WTC11 (cell line): ENCODE results near the gene NDUFB10. TPM values are rescaled to one million over a fixed set of nuclear protein-coding genes. Genes with fewer than 3 reads are reported as not detected.

Experiments used
- ARID4B ChIP-seq: sonication (generic); formaldehyde crosslinking; IDR thresholded peaks from 2 replicates; pipeline ENCODE4 v1.8.0; 2023; ENCODE audit warnings: missing genetic modification reagents, mild to moderate bottlenecking, borderline replicate concordance
- CDX4 ChIP-seq: fragments of 250-450 bp; sonication (Bioruptor Pico); IDR thresholded peaks from 2 replicates; pipeline ENCODE4 v1.9.0; 2021; ENCODE audit warnings: moderate library complexity, mild to moderate bottlenecking, inconsistent platforms, borderline replicate concordance
- CREM ChIP-seq: sonication (generic); formaldehyde crosslinking; IDR thresholded peaks from 2 replicates; pipeline ENCODE4 v1.8.1; 2022; ENCODE audit warnings: mild to moderate bottlenecking, missing genetic modification reagents, moderate library complexity
- E2F1 ChIP-seq: sonication (generic); formaldehyde crosslinking; IDR thresholded peaks from 2 replicates; pipeline ENCODE4 v1.8.0; 2022; ENCODE audit warnings: mild to moderate bottlenecking, missing genetic modification reagents
- E2F5 ChIP-seq: sonication (generic); formaldehyde crosslinking; IDR thresholded peaks from 2 replicates; pipeline ENCODE4 v1.8.1; 2022; ENCODE audit warnings: mild to moderate bottlenecking, moderate library complexity, missing genetic modification reagents
- ESRRA ChIP-seq: sonication (generic); formaldehyde crosslinking; IDR thresholded peaks from 2 replicates; pipeline ENCODE4 v1.8.1; 2022; ENCODE audit warnings: mild to moderate bottlenecking, missing genetic modification reagents, borderline replicate concordance
- FOXJ3 ChIP-seq: sonication (generic); formaldehyde crosslinking; IDR thresholded peaks from 2 replicates; pipeline ENCODE4 v1.9.0; 2021; ENCODE audit warnings: missing genetic modification reagents, mild to moderate bottlenecking, borderline replicate concordance
- FOXK1 ChIP-seq: sonication (generic); formaldehyde crosslinking; IDR thresholded peaks from 2 replicates; pipeline ENCODE4 v1.8.0; 2022; ENCODE audit warnings: mild to moderate bottlenecking, moderate library complexity, missing genetic modification reagents
- FOXP1 ChIP-seq: sonication (generic); formaldehyde crosslinking; IDR thresholded peaks from 2 replicates; pipeline ENCODE4 v1.8.0; 2022; ENCODE audit warnings: missing genetic modification reagents, mild to moderate bottlenecking, moderate library complexity, borderline replicate concordance
- GRHL2 ChIP-seq: fragments of 250-450 bp; sonication (Bioruptor Pico); IDR thresholded peaks from 2 replicates; pipeline ENCODE4 v1.8.0; 2022; ENCODE audit warnings: mild to moderate bottlenecking, moderate library complexity; ENCODE audit not compliant: insufficient replicate concordance, severe bottlenecking
- GTF2I ChIP-seq: fragments of 250-450 bp; sonication (Bioruptor Pico); conservative IDR thresholded peaks from 2 replicates; pipeline ENCODE4 v1.4.0; 2021; ENCODE audit warnings: mild to moderate bottlenecking
- KAT7 ChIP-seq: sonication (generic); formaldehyde crosslinking; IDR thresholded peaks from 2 replicates; pipeline ENCODE4 v1.8.1; 2023; ENCODE audit warnings: missing genetic modification reagents, mild to moderate bottlenecking, borderline replicate concordance
- MAX ChIP-seq: sonication (generic); formaldehyde crosslinking; IDR thresholded peaks from 2 replicates; pipeline ENCODE4 v1.8.0; 2022; ENCODE audit warnings: mild to moderate bottlenecking, missing genetic modification reagents
- NFYB ChIP-seq: sonication (generic); formaldehyde crosslinking; conservative IDR thresholded peaks from 2 replicates; pipeline ENCODE4 v1.8.0; 2022; ENCODE audit warnings: low read depth, missing genetic modification reagents
- NR2C2 ChIP-seq: sonication (generic); formaldehyde crosslinking; IDR thresholded peaks from 2 replicates; pipeline ENCODE4 v1.8.0; 2022; ENCODE audit warnings: mild to moderate bottlenecking, missing genetic modification reagents
- PREB ChIP-seq: sonication (generic); formaldehyde crosslinking; IDR thresholded peaks from 2 replicates; pipeline ENCODE4 v1.8.1; 2022; ENCODE audit warnings: mild to moderate bottlenecking, missing genetic modification reagents, moderate library complexity, borderline replicate concordance
- SMAD4 ChIP-seq: sonication (generic); formaldehyde crosslinking; IDR thresholded peaks from 2 replicates; pipeline ENCODE4 v1.8.0; 2022; ENCODE audit warnings: mild to moderate bottlenecking, missing genetic modification reagents
- SP1 ChIP-seq: sonication (generic); formaldehyde crosslinking; conservative IDR thresholded peaks from 2 replicates; pipeline ENCODE4 v1.8.1; 2022; ENCODE audit warnings: missing genetic modification reagents
- STAT6 ChIP-seq: sonication (generic); formaldehyde crosslinking; conservative IDR thresholded peaks from 2 replicates; pipeline ENCODE4 v1.8.1; 2023; ENCODE audit warnings: mild to moderate bottlenecking, low read depth, missing genetic modification reagents, moderate library complexity
- TEAD1 ChIP-seq: sonication (generic); formaldehyde crosslinking; IDR thresholded peaks from 2 replicates; pipeline ENCODE4 v1.8.0; 2022; ENCODE audit warnings: mild to moderate bottlenecking, missing genetic modification reagents
- USF2 ChIP-seq: sonication (generic); formaldehyde crosslinking; IDR thresholded peaks from 2 replicates; pipeline ENCODE4 v1.8.1; 2023; ENCODE audit warnings: mild to moderate bottlenecking, missing genetic modification reagents, moderate library complexity
- ZBTB43 ChIP-seq: sonication (generic); formaldehyde crosslinking; IDR thresholded peaks from 2 replicates; pipeline ENCODE4 v1.8.1; 2023; ENCODE audit warnings: mild to moderate bottlenecking, missing genetic modification reagents
- ZNF416 ChIP-seq: fragments of 250-450 bp; sonication (Bioruptor Pico); IDR thresholded peaks from 2 replicates; pipeline ENCODE4 v1.9.0; 2021; ENCODE audit warnings: mild to moderate bottlenecking, inconsistent platforms
- total RNA-seq: library from RNA; stranded (reverse); gene quantifications from 3 replicates; pipeline ENCODE4 v1.2.3, GENCODE V29; 2021

Gene NDUFB10
- total RNA-seq, 1 experiment from 2014 or later: 228 TPM

- TF ChIP-seq ARID4B (CRISPR knock-in tag): no peak; the same call in 1 of the 2 replicates
- no peak for TF ChIP-seq PREB (CRISPR knock-in tag)
- TF ChIP-seq ESRRA (CRISPR knock-in tag): no peak
- no peak for TF ChIP-seq GRHL2 (CRISPR knock-in tag)
- peak; percentile 97 for TF ChIP-seq ZNF416 (CRISPR knock-in tag)
- TF ChIP-seq FOXJ3 (CRISPR knock-in tag): no peak
- 0 out of 2 replicates have a peak, but pooled peaks have one; percentile 25 for TF ChIP-seq SP1 (CRISPR knock-in tag)
- peak; percentile 67; the same call in 1 of the 2 replicates for TF ChIP-seq SMAD4 (CRISPR knock-in tag)
- TF ChIP-seq FOXK1 (CRISPR knock-in tag): no peak
- TF ChIP-seq GTF2I: no peak
- peak; percentile 49; the same call in 1 of the 2 replicates for TF ChIP-seq MAX (CRISPR knock-in tag)
- peak; percentile 48 for TF ChIP-seq TEAD1
- TF ChIP-seq ZBTB43: no peak
- TF ChIP-seq FOXP1 (CRISPR knock-in tag): no peak; the same call in 1 of the 2 replicates
- TF ChIP-seq STAT6 (CRISPR knock-in tag): no peak
- TF ChIP-seq USF2: no peak
- TF ChIP-seq KAT7 (CRISPR knock-in tag): 0 out of 2 replicates have a peak, but pooled peaks have one; percentile 70
- no peak for TF ChIP-seq NR2C2 (CRISPR knock-in tag)
- TF ChIP-seq E2F1: no peak
- TF ChIP-seq E2F5 (CRISPR knock-in tag): no peak
- no peak for TF ChIP-seq CDX4 (CRISPR knock-in tag)
- no peak for TF ChIP-seq NFYB (CRISPR knock-in tag)
- 0 out of 2 replicates have a peak, but pooled peaks have one; percentile 66 for TF ChIP-seq CREM (CRISPR knock-in tag)
These were observed 1.6 kb downstream of the NDUFB10 start (continued) for GRCh38 chr16:1960665-1961630.
